Measurements from ENCODE around the gene BTAF1. TPM values are rescaled to one million over a fixed set of nuclear protein-coding genes. Genes with fewer than 3 reads are reported as not detected.

Gene BTAF1
- total RNA-seq, 1 experiment from 2014 or later, result 45.2 TPM

- Mint-ChIP-seq H3K27me3 (ENCODE audit: low read depth) (no peaks in the 10 kb centered on the region), H3K36me3 (ENCODE audit: insufficient read depth in 1 of 3, low read depth in 3 of 3) (peaks cover 24 to 67% (median 64%) of the 10 kb centered on the region in 3 experiments; a peak in 6 of 7 replicates), H3K9me3 (no peaks in the 10 kb centered on the region), H3K4me1 (peaks cover 0 to 4% of the 10 kb centered on the region in 2 experiments; a peak in 1 of 4 replicates), H3K4me3 (no peak overlapping the region), H3K27ac (no peak overlapping the region)
- H2BK120ac ChIP-seq (ENCODE audit: low read depth, low read length, poor library complexity, severe bottlenecking), result no peak overlapping the region
- no peak overlapping the region for H4K8ac ChIP-seq (replicated peaks; ENCODE audit: insufficient read length, low read depth, low read length)
- no peak overlapping the region for H3K18ac ChIP-seq (ENCODE audit: insufficient read length, low read depth, low read length)
- H2BK5ac ChIP-seq (ENCODE audit: insufficient read length, low read length), result no peak overlapping the region
- H3K27ac ChIP-seq (ENCODE audit: insufficient read length, low read depth, low read length), result no peak overlapping the region
- no peaks in the 10 kb centered on the region for H3K79me1 ChIP-seq (ENCODE audit: insufficient read depth, low read depth, low read length, poor library complexity, severe bottlenecking)
- no peaks in the 10 kb centered on the region for H3K23me2 ChIP-seq (ENCODE audit: insufficient read length, low read depth, low read length, poor library complexity, severe bottlenecking)
- no peak overlapping the region for H3K4me2 ChIP-seq (ENCODE audit: insufficient read depth, insufficient read length, low read length)
- H3K56ac ChIP-seq (ENCODE audit: insufficient read length, low read depth, low read length), result no peak overlapping the region
- DNase-seq, result no peak
- no peaks in the 10 kb centered on the region for H3K27me3 ChIP-seq (ENCODE audit: insufficient read depth, low read length)
- H3K9ac ChIP-seq (ENCODE audit: extremely low read depth, insufficient read length, low read length), result no peak overlapping the region
- no peak for TF ChIP-seq CTCF (conservative IDR thresholded peaks at IDR 0.05)
- no peak overlapping the region for H2AK5ac ChIP-seq (ENCODE audit: insufficient read length, low read length)
- H4K5ac ChIP-seq (ENCODE audit: insufficient read length, low read depth, low read length), result no peak overlapping the region
- H2BK20ac ChIP-seq (ENCODE audit: low read depth, low read length, poor library complexity, severe bottlenecking), result no peak overlapping the region
- no peak overlapping the region for H4K91ac ChIP-seq (ENCODE audit: insufficient read length, low read depth, low read length)
- H3T11ph ChIP-seq (ENCODE audit: low read length), result no peak overlapping the region
- H3K79me2 ChIP-seq (ENCODE audit: insufficient read depth, low read length), result no peaks in the 10 kb centered on the region
- H3K4ac ChIP-seq (ENCODE audit: low read depth, low read length), result no peak overlapping the region
- H3K4me1 ChIP-seq (ENCODE audit: insufficient read depth, low read length), result no peaks in the 10 kb centered on the region
- H3K9me3 ChIP-seq (ENCODE audit: control insufficient read depth, low read depth, low read length), result no peaks in the 10 kb centered on the region
- H2BK12ac ChIP-seq (ENCODE audit: insufficient read length, low read depth, low read length), result no peak overlapping the region
- H4K20me1 ChIP-seq (ENCODE audit: control insufficient read depth, insufficient read depth, insufficient read length), result no peaks in the 10 kb centered on the region
- no peak overlapping the region for H2AFZ ChIP-seq (ENCODE audit: low read length)
- no peak overlapping the region for H3K14ac ChIP-seq (ENCODE audit: insufficient read depth, low read length)
- H3K23ac ChIP-seq (ENCODE audit: insufficient read length, low read depth, low read length), result no peak overlapping the region
- no peak overlapping the region for H2BK15ac ChIP-seq (ENCODE audit: low read depth, low read length)
Measured at GRCh38 chr10:91983416-91983815, 59.8 kb downstream of the BTAF1 start.
